HCT116 (cell line): ENCODE results near the gene PELI3. TPM values are rescaled to one million over a fixed set of nuclear protein-coding genes. Genes with fewer than 3 reads are reported as not detected.
A peak's percentile ranks its signal among the peaks of the same experiment; 100 is the strongest.

Experiments
- ATAC-seq: fragments of 200-7000 bp; cut with Tn5 transposase; 2 replicates; pipeline ENCODE4 v1.9.1; 2020; ENCODE audit warnings: mild to moderate bottlenecking, moderate library complexity
- BruUV-seq: library from RNA; stranded (reverse); fragments of 400-500 nt; replicated peaks from 2 replicates; lab custom pipeline; 2021; lab: Mats Ljungman, UMichigan
- CTCF ChIA-PET: fragments of 300-600 bp; sonication (Branson Sonifier 250); formaldehyde crosslinking; loops from one replicate; lab custom pipeline; 2021; ENCODE audit warnings: antibody characterized with exemption; lab: Charles Lee
- POLR2A ChIA-PET: fragments of 300-600, 350-600 bp; sonication (Branson Sonifier 250); formaldehyde crosslinking; loops from one replicate; lab custom pipeline; 2021; ENCODE audit warnings: antibody characterized with exemption; lab: Charles Lee
- RAD21 ChIA-PET, 2 experiments: fragments of 300-600 bp; sonication (Branson Sonifier 250); formaldehyde crosslinking; loops; one replicate each; lab custom pipeline; 2023; ENCODE audit warnings: low total read pairs in 2 of 2; ENCODE audit not compliant: uncharacterized antibody in 2 of 2, unreplicated experiment in 2 of 2, low non-redundant PET in 1 of 2; lab: Charles Lee
- DNase-seq: peaks from one replicate; pipeline ENCODE4 v3.0.0-alpha.2; 2010; ENCODE audit warnings: low read depth, low spot score
- H2AFZ ChIP-seq: fragments of 200-600 bp; shearing (Covaris generic), sonication (generic); 2 replicates; pipeline ENCODE4 v1.6.1; 2017; ENCODE audit warnings: low read depth, mixed run types, mixed read lengths, antibody characterized with exemption, low read length; ENCODE audit not compliant: poor library complexity, severe bottlenecking
- H3K27ac ChIP-seq: 2 replicates; pipeline ENCODE4 v1.5.1; 2012; ENCODE audit warnings: low read depth, low read length
- H3K27me3 ChIP-seq: fragments of 200-600 bp; sonication (generic); 2 replicates; pipeline ENCODE4 v1.6.1; 2016; ENCODE audit warnings: mixed run types, low read length, mixed read lengths; ENCODE audit not compliant: insufficient read depth
- H3K36me3 ChIP-seq, 2 experiments: fragments of 200-500 bp in 1 of 2; fragments of 200-600 bp in 1 of 2; sonication (Bioruptor generic) in 1 of 2; sonication (generic) in 1 of 2; 2 replicates each; pipeline versions ENCODE4 v1.5.1 to v1.6.1; 2014 to 2016; ENCODE audit warnings: low read length in 2 of 2, inconsistent platforms in 1 of 2, mixed read lengths in 1 of 2, mixed run types in 1 of 2; ENCODE audit not compliant: insufficient read depth in 2 of 2, control insufficient read depth in 1 of 2
- H3K4me1 ChIP-seq, 2 experiments: fragments of 200-600 bp in 1 of 2; sonication (generic) in 1 of 2; 2 replicates each; pipeline versions ENCODE4 v1.5.1 to v1.6.1; 2012 to 2017; ENCODE audit warnings: low read length in 2 of 2, inconsistent platforms in 1 of 2, mild to moderate bottlenecking in 1 of 2, mixed read lengths in 1 of 2, mixed run types in 1 of 2, moderate library complexity in 1 of 2; ENCODE audit not compliant: insufficient read depth in 2 of 2, control insufficient read depth in 1 of 2
- H3K4me2 ChIP-seq: fragments of 200-600 bp; sonication (generic); 2 replicates; pipeline ENCODE4 v1.6.1; 2017; ENCODE audit warnings: mixed run types, low read length, mixed read lengths
- H3K4me3 ChIP-seq, 2 experiments: fragments of 200-600 bp in 1 of 2; sonication (generic) in 1 of 2; replicated peaks in 1 of 2; 2 replicates each; pipeline ENCODE4 v1.5.1; 2011 to 2016; ENCODE audit warnings: low read length in 2 of 2, control low read depth in 1 of 2, low read depth in 1 of 2, mild to moderate bottlenecking in 1 of 2, mixed read lengths in 1 of 2, mixed run types in 1 of 2
- H3K79me2 ChIP-seq: fragments of 200-600 bp; sonication (generic); 2 replicates; pipeline ENCODE4 v1.6.1; 2017; ENCODE audit warnings: mild to moderate bottlenecking, mixed run types, low read length, moderate library complexity, mixed read lengths; ENCODE audit not compliant: insufficient read depth
- H3K9ac ChIP-seq: fragments of 200-600 bp; sonication (generic); 2 replicates; pipeline ENCODE4 v1.6.1; 2016; ENCODE audit warnings: low read length, mixed read lengths
- H3K9me2 ChIP-seq: fragments of 200-600 bp; sonication (generic), shearing (Covaris generic); 2 replicates; pipeline ENCODE4 v1.6.1; 2017; ENCODE audit warnings: mixed run types, mild to moderate bottlenecking, moderate library complexity; ENCODE audit not compliant: insufficient read depth
- H3K9me3 ChIP-seq, 2 experiments: fragments of 200-500 bp in 1 of 2; fragments of 200-600 bp in 1 of 2; sonication (Bioruptor generic) in 1 of 2; sonication (generic) in 1 of 2; 2 replicates each; pipeline ENCODE4 v1.6.1; 2014 to 2017; ENCODE audit warnings: low read length in 2 of 2, mixed read lengths in 2 of 2, inconsistent platforms in 1 of 2, low read depth in 1 of 2, mild to moderate bottlenecking in 1 of 2, mixed run types in 1 of 2, moderate library complexity in 1 of 2; ENCODE audit not compliant: control insufficient read depth in 1 of 2, insufficient read depth in 1 of 2
- H4K20me1 ChIP-seq: fragments of 200-600 bp; sonication (generic), shearing (Covaris generic); 2 replicates; pipeline ENCODE4 v1.6.1; 2017; ENCODE audit warnings: mixed run types, mild to moderate bottlenecking, moderate library complexity; ENCODE audit not compliant: insufficient read depth
- EZH2phosphoT487 ChIP-seq: fragments of 200-600 bp; IDR thresholded peaks from 2 replicates; pipeline ENCODE4 v1.6.1; 2018; ENCODE audit warnings: antibody characterized with exemption, borderline replicate concordance
- intact Hi-C: fragments of 100-400 bp; cut with micrococcal nuclease; formaldehyde crosslinking; loops from 2 replicates; pipeline ENCODE4 v1.10.0; 2022
- total RNA-seq: library from RNA; stranded (reverse); gene quantifications from one replicate; pipeline ENCODE4 v1.2.1, GENCODE V29; 2021; ENCODE audit not compliant: unreplicated experiment
- TF ChIP-seq, protein P1 (sequence below), 3 experiments: fragments of 200-600 bp in 1 of 3; sonication (generic) in 1 of 3; IDR thresholded peaks in 2 of 3; conservative IDR thresholded peaks in 1 of 3; 2 replicates each; pipeline ENCODE4 v1.5.1; 2012 to 2017; ENCODE audit warnings: low read depth in 2 of 3, low read length in 2 of 3, antibody characterized with exemption in 1 of 3, borderline replicate concordance in 1 of 3, control low read depth in 1 of 3, mild to moderate bottlenecking in 1 of 3, mixed read lengths in 1 of 3, mixed run types in 1 of 3, moderate library complexity in 1 of 3; ENCODE audit not compliant: insufficient read depth in 1 of 3

The PELI3 gene
- total RNA-seq, 1 experiment from 2014 or later, result 12.8 TPM

DNA sequence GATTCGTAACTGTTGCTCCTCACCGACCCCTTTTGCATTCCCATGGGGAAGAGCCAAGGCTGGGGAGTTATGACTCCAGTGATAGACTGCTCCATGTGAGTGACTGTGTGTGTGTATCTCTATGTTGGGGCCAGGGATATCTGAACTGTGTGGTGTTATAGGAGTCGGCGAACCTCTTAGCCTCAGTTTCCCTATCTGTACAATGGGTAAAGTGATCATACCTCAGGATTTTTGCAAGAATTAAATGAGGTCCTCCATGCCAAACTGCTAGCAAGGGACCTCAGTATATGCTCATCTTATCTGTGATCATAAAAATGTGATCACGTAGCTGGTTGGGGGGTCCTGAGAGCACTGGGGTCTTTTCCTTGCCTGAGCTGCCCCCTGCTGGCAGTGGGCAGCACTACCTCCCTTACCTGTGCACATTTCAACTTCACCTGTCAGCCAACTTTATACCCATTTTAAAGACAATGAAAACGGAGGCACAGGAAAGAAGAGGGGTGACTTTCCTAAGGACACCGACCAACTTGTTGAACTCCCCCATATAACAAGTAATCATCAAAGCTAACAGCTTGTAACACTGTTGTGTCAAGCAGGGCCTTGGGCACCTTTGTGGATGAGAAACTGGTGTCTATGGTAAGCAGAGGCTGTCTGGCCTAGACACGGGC is 12.2 kb downstream of the PELI3 start:
- DNase-seq, result peak; percentile 27
- peak overlapping the region; percentile 89 for H3K4me2 ChIP-seq
- H3K9me2 ChIP-seq, result no peaks in the 10 kb centered on the region
- BruUV-seq, result no TSS peak
- H3K79me2 ChIP-seq, result peaks cover 6% of the 10 kb centered on the region; the same call in 1 of the 2 replicates
- H3K9me3 ChIP-seq, result no peaks in the 10 kb centered on the region
- intact Hi-C loops, result loop anchor here (1.0 kb wide), 2 partner anchors 13 to 71 kb away; partner anchors contain the start of gene PELI3
- ChIA-PET CTCF (interaction anchor here (0.5 to 1.1 kb wide), 5 partner anchors 10 to 199 kb away, joined by 3 to 7 read pairs (median 4); partner anchors contain the start of genes MRPL11, PELI3 and RBM4B), RAD21 (no interaction called here), POLR2A (interaction anchor here (1.8 to 2.9 kb wide), 2 partner anchors 9 to 12 kb away, joined by 13 to 17 read pairs; partner anchors contain the start of gene PELI3)
- H4K20me1 ChIP-seq, result no peaks in the 10 kb centered on the region
- 0 out of 4 replicates have a peak, but pooled peaks cover 0 to 3% of the 10 kb centered on the region in 2 experiments for H3K36me3 ChIP-seq
- no peak for TF ChIP-seq EZH2phosphoT487
- TF ChIP-seq, protein P1, sequence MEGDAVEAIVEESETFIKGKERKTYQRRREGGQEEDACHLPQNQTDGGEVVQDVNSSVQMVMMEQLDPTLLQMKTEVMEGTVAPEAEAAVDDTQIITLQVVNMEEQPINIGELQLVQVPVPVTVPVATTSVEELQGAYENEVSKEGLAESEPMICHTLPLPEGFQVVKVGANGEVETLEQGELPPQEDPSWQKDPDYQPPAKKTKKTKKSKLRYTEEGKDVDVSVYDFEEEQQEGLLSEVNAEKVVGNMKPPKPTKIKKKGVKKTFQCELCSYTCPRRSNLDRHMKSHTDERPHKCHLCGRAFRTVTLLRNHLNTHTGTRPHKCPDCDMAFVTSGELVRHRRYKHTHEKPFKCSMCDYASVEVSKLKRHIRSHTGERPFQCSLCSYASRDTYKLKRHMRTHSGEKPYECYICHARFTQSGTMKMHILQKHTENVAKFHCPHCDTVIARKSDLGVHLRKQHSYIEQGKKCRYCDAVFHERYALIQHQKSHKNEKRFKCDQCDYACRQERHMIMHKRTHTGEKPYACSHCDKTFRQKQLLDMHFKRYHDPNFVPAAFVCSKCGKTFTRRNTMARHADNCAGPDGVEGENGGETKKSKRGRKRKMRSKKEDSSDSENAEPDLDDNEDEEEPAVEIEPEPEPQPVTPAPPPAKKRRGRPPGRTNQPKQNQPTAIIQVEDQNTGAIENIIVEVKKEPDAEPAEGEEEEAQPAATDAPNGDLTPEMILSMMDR (IDR thresholded peaks at IDR 0.05 in 2 of 3, conservative IDR thresholded peaks at IDR 0.05 in 1 of 3; ENCODE audit: borderline replicate concordance in 1 of 3, insufficient read depth in 1 of 3, low read depth in 2 of 3, low read length in 2 of 3), result peak in 2 of 3 experiments; percentile 94 to 99; a peak in 4 of 6 replicates
- no peaks in the 10 kb centered on the region for H3K27me3 ChIP-seq
- peak overlapping the region; percentile 95 for H3K9ac ChIP-seq
- no peak overlapping the region for H2AFZ ChIP-seq
- peaks cover 8 to 17% of the 10 kb centered on the region in 2 experiments; a peak in 1 of 4 replicates for H3K4me1 ChIP-seq
- ATAC-seq, result no peak
- peak overlapping the region; percentile 79 for H3K27ac ChIP-seq
- peak overlapping the region; percentile 86 to 88 for H3K4me3 ChIP-seq
